Fibroblast of skin of right biceps (primary cell): Measurements from ENCODE around the gene ETV2.
"Not testable (repeated sequence)": the region's sequence is repeated elsewhere in the genome, so short reads cannot be mapped to it uniquely, and the experiment has no call there.

Source experiments
- DNase-seq: peaks from one replicate; pipeline ENCODE4 v3.0.0-alpha.2; 2013

ETV2 gene

DNA sequence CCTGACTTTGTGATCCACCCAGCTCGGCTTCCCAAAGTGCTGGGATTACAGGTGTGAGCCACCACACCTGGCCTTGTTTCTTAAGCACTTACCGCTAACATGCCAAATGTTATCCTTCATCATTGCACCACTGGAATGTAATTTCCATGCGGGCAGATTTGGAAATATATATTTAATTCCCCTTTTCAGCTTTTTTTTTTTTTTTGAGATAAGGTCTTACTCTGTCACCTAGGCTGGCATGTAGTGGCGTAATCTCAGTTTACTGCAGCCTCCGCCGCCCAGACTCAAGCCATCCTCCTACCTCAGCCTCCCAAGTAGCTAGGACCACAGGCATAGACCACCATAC lies 20.4 kb downstream of the ETV2 start:
- DNase-seq, result no peak

DNA sequence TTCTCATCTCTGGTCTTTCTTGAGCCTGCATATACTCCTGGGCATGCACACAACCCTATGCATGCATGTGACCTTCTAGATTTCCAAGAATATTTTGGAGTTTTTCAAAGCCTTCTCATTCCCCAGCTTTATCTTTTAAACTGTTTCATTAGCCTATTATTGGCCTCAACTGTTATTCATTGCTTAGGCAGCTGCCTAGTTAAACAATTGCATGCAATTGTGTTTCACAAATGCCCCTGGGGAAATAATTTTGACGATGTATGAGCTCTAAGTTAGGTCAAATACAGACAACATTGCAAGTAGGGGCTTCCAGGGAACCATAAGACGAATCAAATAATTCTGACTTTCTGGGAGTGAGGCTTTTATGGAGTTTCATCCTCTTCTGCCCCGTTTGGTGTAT lies 22.4 kb downstream of the ETV2 start:
- DNase-seq, result no peak

DNA sequence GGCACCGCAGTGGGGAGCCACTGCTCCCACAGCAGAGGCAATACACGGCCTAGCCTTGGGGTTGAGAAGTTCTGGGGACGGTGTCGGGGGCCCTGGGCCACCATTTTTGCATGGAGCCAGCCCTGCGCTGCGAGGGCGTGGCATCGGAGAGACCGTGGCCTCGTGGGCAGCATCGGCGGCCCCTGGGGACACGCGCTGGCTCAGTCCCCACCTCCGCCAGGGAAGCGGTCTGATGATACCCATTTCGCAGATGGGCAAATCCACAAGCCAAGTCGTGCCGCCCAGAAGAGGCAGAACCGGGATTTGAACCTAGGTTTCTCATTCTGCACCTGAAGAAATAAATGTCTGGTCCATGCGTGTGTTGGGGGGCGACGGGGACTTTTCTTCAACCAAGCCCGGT lies 23.6 kb downstream of the ETV2 start:
- no peak for DNase-seq

- DNase-seq, result no peak
Measured at GRCh38 chr19:35665604-35666003, 24.1 kb downstream of the ETV2 start.

GRCh38 chr19:35666251-35666913 lies 24.8 kb downstream of the ETV2 start, which contains the start of gene UPK1A:
Gene UPK1A, plus strand, starts transcription at chr19:35666517. Its CDS starts 296 bp downstream, at chr19:35666813.
- no peak for DNase-seq

DNA sequence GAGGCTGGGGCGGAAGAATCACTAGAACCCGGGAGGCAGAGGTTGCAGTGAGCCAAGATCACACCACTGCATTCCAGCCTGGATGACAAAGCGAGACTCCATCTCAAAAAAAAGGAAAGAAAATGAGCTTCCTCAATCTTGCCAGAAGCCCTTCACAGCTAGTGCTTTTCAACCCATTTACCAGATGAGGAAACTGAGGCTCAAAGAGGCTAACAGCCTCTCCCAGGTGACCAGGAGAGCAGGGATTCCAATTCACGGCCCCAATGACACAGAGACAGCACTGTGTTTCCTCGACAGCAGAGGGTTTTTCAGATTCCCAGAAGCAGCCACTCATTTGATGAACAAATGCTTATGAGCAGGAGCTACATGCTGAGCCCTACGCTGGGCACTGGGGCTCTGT lies 28.0 kb downstream of the ETV2 start:
- no peak for DNase-seq

DNA sequence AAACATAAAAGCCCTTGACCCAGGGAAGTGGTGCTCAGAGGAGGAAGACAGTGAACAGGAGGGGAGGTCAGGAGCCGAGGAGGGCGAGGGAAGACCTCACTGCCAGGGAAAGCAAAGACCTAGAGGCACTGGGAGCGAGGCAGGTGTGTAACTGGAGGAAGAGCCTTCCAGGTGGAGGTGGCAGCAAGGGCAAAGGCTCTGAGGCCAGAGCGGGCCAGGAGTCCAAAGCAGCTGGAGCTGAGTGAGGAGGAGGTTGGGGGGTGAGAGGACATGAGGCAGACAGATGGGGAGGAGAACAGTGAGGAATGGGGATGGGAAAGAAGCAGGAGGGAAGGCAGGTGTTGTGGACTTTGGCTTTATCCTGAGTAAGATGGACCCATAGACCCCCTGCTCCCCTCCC lies 28.4 kb downstream of the ETV2 start:
- DNase-seq, result no peak

DNA sequence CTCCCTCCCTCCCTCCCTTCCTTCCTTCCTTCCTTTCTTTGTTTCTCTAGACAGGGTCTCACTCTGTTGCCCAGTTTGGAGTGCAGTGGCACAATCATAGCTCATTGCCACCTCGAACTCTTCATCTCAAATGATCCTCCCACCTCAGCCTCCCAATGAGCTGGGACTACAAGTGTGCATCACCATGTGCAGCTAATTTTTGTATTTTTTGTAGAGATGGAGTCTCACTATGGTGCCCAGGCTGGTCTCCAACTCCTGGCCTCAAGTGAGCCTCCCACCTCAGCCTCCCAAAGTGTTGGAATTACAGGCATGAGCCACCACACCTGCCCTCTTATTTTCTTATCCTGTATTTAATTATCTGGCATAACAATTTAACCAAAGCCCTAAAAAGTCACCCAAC lies 29.1 kb downstream of the ETV2 start:
- DNase-seq, result no peak

GRCh38 chr19:35671818-35672217 lies 30.3 kb downstream of the ETV2 start:
- DNase-seq, result no peak

DNA sequence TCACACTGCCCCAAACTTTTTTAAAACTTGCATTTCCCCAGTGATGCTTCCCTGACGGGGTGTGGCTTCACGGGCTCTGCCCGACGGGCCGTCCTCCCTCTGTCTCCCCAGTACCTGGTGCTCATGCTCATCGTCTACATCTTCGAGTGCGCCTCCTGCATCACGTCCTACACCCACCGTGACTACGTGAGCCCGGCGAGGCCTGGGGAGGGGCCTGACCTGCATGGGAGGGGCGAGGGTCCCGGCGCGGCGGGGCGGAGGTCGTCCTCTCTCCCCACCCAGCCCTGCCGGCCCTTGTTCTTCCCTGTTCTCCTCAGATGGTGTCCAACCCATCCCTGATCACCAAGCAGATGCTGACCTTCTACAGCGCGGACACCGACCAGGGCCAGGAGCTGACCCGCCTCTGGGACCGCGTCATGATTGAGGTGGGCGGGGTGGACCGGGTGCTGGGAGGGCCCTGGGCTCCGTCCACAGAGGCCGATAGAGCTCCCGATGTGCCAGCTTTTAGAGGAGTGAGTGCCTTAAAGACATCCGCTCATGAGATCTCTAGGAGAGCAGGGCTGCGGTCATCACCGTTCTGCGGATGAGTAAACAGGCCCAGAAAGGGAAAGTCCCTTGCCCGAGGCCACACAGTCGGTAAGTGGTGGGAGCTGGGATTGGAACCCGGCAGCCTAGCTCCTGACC lies 31.7 kb downstream of the ETV2 start:
- DNase-seq, result peak; percentile 20

- DNase-seq, result no peak
Measured at GRCh38 chr19:35675589-35676140, 34.1 kb downstream of the ETV2 start.

DNA sequence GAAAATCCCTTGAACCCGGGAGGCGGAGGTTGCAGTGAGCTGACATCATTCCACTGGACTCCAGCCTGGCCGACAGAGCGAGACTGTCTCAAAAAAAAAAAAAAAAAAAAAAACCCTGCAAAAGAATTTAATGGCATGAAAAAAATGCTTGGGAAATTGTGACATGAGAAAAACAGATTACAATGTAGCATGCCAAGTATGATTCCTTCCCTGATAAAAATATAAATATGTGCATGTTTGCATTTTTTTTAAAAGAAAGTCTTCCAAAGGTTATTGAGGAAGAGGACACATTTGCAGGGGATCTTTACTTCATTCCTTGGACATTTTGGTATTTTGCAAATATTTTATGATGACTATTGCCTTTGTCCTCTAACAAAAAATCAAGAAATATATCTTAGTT lies 48.3 kb downstream of the ETV2 start:
- peak; percentile 18 for DNase-seq

GRCh38 chr19:35691106-35691505 lies 49.6 kb downstream of the ETV2 start:
- DNase-seq, result not testable (repeated sequence)

GRCh38 chr19:35692010-35692409 lies 50.5 kb downstream of the ETV2 start:
- DNase-seq, result no peak

DNA sequence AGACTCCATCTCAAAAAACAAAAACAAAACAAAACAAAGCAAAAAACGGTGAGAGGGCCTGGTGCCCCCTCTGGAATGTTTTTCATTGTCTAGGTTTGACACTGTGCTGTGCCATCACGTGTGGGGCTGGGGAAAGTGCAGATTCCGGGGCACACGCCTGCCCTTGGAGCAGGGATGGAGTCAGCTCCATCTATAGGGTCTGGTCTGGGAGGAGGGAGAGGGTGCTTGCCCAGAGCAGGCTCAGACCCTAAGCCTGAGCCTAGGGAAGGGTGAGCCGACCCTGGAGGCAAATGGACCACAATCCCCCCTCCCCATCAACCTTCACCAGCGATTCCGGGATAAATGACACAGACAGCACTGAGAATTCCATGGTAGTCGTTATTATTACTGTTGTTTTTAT lies 51.9 kb downstream of the ETV2 start:
- no peak for DNase-seq

DNA sequence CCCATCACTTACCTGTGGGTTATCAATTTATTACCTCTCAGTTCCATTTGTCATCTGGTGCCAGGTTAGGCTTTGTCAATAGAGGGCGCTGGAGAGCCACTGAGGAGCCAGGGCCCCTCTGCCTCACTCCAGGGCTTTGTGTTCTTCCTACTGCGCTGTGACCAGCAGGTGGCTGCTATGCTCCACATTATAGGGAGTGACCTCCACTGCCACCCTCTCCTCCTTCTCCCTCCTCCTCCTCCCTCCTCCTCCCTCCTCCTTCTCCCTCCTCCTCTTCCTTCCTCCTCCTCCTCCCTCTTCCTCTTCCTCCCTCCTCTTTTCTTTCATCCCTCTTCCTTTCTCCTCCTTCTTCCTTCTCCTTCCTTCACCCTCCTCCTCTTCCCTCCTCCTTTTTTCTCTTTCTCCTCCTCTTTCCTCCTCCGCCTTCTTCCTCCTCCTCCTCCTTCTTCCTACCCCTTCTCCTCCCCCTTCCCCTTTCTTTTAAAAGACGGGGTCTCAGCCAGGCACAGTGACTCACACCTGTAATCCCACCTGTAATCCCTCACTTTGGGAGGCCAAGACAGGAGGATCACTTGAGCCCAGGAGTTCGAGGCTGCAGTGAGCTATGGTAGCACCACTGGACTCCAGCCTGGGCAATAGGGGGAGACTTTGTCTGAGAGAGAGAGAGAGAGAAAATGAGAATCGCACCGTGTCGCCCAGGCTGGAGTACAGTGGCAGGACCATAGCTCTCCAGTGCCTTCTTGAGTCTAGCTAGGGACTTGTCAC lies 52.5 kb downstream of the ETV2 start:
- peak; percentile 83 for DNase-seq
